NCI-H2107 treated with DMSO at 0.1 percent for 48 hours (cell line): Measurements from ENCODE around the gene FGF5.

ENCODE experiments used
- DNase-seq: peaks from one replicate; lab custom pipeline; 2025; ENCODE audit not compliant: unreplicated experiment; lab: John Stamatoyannopoulos, UW

Gene FGF5

DNA sequence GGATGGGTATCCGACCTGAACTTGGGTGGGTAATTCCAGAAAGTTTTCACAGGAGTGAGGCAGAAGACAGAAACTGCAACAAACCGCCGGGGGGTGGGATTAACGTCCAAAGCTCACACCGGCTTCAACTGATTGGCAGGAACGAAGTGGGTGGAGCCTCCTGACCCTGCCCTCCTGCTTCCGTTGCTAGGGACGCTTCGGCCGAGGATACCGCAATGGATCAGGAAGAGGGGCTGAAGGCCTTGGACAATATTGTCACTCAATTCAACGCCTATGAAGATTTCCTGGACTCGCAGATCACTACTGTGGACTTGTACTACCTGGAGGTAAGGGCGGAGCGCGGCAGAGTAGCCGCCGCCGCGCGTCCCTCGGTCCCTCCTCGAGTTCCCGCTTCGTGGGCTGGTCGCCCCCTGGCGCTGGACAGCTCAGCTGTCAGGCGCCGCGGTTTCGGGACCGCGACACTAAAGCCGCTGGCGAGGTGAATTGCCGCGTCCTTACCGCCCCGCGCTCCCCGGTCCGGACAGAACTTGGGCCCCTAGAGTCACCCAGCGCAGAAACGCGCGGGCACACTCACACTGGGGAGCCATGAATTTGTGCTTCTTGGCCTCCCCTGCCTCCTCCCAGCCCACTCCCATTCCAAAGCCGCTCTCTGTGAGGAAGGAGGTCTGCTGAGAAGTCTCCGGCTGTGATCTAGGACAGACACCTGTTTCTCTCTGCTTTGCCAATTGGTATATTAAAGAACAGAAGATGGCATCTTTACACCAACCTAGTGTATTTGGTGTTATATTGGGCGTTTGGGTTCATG is 69.3 kb downstream of the FGF5 start, which contains the start of gene CFAP299:
TSS of gene CFAP299 (plus strand) at position 177 of the 805 bp plus-strand sequence.
- DNase-seq: peak; percentile 77

DNA sequence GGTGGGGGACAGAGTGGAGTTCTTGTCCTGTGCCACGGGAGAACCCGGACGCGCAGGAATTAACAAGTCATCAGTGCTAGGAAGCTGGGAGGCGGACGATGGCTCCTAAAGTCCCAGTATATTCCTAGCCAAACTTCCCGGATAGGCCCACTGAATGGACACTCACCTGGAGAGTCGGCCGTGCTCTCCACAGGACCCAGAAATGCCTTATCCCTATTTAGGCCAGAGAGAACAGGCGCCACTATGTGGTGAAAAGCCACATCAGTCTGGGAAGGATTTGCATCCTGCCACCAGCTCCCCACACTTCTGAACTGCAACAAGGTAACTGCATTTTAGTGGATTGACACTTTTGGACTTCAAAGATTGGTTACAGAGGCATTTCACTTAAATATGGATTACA is 70.1 kb downstream of the FGF5 start:
- DNase-seq: peak; percentile 18

DNA sequence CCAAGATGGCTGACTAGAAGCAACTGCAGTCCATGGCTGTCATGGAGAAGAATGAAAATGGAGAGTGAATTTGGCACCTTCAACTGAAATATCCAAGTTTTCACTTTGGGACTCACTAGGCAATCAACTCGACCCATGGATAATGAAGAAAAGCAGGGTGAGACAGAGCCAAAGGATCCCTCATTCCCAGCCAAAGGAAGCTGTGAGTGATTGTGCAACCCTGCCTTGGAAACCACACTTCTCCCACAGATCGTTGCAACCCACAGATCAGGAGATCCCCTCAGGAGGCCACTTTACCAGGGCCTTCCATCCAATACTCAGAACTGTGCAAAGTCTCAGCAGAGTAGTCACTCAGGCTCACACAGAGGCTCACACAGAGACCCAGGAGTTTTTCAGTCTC is 73.6 kb downstream of the FGF5 start:
- DNase-seq: no peak
